HG03135 (cell line): ENCODE data around the gene HECW1.
"Not testable (repeated sequence)": the region's sequence is repeated elsewhere in the genome, so short reads cannot be mapped to it uniquely, and the experiment has no call there.

ENCODE experiments used
- ATAC-seq: cut with Tn5 transposase; IDR thresholded peaks from one replicate; pipeline ENCODE4 v1.9.1; 2021; ENCODE audit warnings: mild to moderate bottlenecking, moderate library complexity; ENCODE audit not compliant: unreplicated experiment

The HECW1 gene

GRCh38 chr7:43590862-43591557 lies 478.6 kb downstream of the HECW1 start:
- ATAC-seq, result peak; percentile 67

GRCh38 chr7:43591558-43592180 lies 479.2 kb downstream of the HECW1 start:
- no peak for ATAC-seq

- ATAC-seq, result no peak
Measured at GRCh38 chr7:43592326-43592725, 479.9 kb downstream of the HECW1 start.

DNA sequence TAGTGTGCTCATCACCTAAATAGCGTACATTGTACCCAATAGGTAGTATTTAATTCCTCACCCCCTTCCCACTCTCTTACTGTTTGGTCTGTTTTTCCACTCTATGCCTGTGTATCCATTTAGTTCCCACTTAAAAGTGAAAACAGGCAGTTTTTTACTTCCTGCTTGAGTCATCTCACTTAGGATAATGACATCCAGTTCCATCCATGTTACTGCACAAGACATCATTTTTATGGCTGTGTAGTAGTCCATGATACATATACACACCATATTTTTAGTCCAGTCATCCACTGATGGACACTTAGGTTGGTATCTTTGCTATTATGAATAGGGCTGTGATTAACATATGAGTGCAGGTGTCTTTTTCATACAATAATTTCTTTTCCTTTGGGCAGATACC lies 480.6 kb downstream of the HECW1 start:
- ATAC-seq, result no peak

DNA sequence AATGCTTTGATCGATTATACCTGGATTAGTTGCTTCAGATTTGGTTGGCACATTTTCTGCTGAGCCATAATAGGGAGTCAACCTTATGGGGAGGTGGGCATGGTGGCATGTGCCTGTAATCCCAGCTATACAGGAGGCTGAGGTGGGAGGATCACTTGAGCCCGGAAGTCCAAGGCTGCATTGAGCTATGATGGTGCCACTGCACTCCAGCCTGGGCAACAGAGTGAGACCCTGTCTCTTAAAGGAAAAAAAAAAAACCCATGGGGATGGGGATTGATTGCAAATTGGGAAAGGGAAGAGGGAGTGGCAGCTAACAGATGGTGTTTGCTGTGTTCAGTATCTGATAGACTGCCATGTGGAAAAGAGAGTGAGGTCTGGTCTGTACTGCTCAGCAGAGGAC lies 481.6 kb downstream of the HECW1 start:
- ATAC-seq, result no peak

DNA sequence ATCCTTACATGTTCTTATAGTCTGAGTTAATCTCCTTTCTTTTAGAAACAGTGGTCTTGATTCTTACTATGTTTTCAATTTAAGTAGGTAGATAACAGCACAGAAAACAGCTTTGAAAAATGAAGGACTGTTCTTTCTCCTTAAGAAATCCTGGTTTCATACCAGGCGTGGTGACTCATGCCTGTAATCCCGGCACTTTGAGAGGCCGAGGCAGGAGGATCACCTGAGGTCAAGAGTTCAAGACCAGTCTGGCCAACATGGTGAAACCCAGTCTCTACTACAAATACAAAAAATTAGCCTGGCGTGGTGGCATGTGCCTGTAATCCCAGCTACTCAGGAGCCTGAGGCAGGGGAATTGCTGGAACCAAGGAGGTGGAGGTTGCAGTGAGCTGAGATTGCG lies 484.0 kb downstream of the HECW1 start:
- ATAC-seq, result not testable (repeated sequence)

GRCh38 chr7:43600056-43600455 lies 487.6 kb downstream of the HECW1 start:
- no peak for ATAC-seq

GRCh38 chr7:43602256-43602655 lies 489.8 kb downstream of the HECW1 start:
- no peak for ATAC-seq

GRCh38 chr7:43604251-43604650 lies 491.8 kb downstream of the HECW1 start:
- no peak for ATAC-seq

GRCh38 chr7:43609097-43609496 lies 496.6 kb downstream of the HECW1 start:
- no peak for ATAC-seq

GRCh38 chr7:43612128-43612527 lies 499.7 kb downstream of the HECW1 start:
- no peak for ATAC-seq

- no peak for ATAC-seq
Measured at GRCh38 chr7:43612599-43613589, 500.4 kb downstream of the HECW1 start.
